ENCODE results near the gene PRKD2.
"Not testable (repeated sequence)": the region's sequence is repeated elsewhere in the genome, so short reads cannot be mapped to it uniquely, and the experiment has no call there.

Gene PRKD2

GRCh38 chr19:46717034-46717715, at the start of gene PRKD2:
PRKD2 (minus strand) TSS chr19:46717114; CDS start chr19:46716370, 744 bp downstream.
- FAIRE-seq (peak; percentile 62), DNase-seq (ENCODE audit: insufficient read length, low spot score) (peak; percentile 91)

- FAIRE-seq (no peak), DNase-seq (ENCODE audit: insufficient read length, low spot score) (no peak)
Observed at GRCh38 chr19:46764817-46765291, 47.9 kb upstream of the PRKD2 start.

DNA sequence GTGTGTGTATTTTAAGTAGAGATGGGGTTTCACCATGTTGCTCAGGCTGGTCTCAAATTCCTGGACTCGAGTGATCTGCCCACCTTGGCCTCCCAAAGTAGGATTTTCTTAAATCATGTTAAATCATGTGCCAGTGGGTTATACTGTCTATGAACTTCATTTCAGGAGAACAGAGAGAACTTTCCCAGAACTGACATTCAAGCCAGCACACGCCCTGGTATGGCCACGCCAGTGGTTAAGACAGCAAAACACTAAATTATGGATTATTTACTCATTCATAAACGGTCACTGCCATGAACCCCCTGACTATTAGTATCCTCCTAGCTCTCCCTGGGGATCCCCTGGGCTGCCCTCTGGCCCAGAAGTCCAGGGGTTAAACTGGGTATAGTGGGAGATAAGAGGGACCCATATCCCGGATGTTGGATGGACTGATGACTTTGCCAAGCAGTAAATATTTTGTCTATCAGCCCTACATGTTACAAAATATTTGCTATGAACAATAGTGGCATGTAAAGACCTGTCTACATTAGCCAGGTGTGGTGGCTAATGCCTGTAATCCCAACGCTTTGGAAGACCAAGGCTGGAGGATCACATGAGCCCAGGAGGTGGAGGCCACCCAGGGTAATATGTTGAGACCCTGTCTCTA, 45.5 kb upstream of the PRKD2 start:
- FAIRE-seq (no peak), DNase-seq (ENCODE audit: insufficient read length, low spot score) (no peak)

DNA sequence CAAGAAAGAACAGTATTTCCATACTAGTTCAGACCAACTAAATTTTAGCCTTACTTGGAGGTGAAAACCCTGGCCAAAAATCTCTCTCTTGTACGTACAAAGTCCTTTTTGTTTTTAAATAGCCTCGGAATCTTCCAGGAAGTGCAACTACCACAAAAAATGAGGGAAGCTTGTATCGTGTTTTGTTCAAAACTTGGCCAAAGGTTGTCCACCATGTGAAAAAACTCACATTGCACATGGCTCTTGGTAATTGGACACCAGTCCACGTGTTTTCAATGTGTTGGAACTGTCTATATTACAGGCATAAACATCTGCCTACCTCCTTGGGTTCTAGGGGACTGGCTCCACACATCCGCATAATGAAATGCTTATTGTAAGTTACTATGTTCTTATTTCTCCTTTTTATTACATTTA, 44.5 kb upstream of the PRKD2 start:
- DNase-seq (ENCODE audit: insufficient read length, low spot score) (no peak), FAIRE-seq (no peak)

- not testable (repeated sequence) for FAIRE-seq; DNase-seq (ENCODE audit: insufficient read length, low spot score)
Observed at GRCh38 chr19:46760897-46761296, 44.0 kb upstream of the PRKD2 start.

DNA sequence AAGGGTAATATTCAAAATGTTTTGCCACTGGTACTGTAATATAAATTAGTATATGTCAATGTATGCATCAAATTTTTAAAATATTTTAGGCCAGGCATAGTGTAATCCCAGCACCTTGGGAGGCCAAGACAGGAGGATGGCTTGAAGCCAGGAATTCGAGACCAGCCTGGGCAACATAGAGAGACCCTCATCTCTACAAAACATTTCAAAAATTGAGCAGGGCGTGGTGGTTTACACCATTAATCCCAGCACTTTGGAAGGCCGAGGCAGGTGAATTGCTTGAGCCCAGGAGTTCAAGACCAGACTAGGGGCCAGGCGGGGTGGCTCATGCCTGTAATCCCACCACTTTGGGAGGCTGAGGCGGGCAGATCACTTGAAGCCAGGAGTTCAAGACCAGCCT, 43.4 kb upstream of the PRKD2 start:
- FAIRE-seq (no peak), DNase-seq (ENCODE audit: insufficient read length, low spot score) (no peak)

DNA sequence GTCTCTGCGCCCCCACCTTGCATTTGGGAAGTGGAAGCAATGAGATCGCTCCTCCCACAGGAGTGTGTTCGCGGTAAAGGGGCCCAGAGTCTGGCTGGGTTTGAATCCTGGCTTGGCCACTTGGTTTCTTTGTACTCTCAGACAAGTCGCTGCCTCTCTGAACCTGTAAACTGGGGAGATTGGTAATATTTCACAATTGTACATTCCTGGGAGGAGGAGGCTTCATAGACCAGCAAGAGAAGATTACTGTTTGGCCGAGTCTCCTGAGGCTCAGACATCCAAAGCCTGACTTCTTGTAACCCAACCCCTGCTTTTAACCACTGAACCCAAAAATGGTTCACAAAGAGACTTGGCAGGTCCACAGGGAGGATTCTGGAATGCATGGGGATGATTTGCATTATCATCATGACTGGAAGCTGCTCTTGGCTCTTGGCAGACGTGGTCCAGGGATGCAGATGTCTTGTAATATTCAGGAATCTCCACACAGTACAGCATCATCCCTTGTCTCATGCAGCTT, 43.0 kb upstream of the PRKD2 start:
- DNase-seq (ENCODE audit: insufficient read length, low spot score) (no peak), FAIRE-seq (no peak)

DNA sequence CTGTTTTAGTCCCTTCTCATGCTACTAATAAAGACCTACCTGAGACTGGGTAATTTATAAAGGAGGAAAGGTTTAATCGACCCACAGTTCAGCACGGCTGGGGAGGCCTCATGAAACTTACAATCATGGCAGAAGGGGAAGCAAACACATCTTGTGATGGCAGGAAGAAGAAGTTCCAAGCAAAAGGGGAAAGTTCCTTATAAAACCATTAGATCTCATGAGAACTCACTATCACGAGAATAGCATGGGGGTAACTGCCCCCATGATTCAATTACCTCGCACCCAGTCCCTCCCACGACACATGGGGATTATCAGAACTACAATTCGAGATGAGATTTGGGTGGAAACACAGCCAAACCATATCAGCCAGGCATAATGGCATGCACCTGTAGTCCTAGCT, 42.3 kb upstream of the PRKD2 start:
- no peak for DNase-seq (ENCODE audit: insufficient read length, low spot score)
- no peak for FAIRE-seq

DNA sequence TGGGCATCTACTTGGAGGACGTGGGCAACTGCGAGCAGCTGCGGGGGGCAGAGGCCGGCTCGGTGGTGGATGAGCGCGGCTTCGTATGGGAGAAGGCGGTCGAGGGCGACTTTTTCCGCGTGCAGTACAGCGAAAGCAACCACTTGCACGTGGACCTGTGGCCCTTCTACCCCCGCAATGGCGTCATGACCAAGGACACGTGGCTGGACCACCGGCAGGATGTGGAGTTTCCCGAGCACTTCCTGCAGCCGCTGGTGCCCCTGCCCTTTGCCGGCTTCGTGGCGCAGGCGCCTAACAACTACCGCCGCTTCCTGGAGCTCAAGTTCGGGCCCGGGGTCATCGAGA, 39.6 kb upstream of the PRKD2 start:
- FAIRE-seq (no peak), DNase-seq (ENCODE audit: insufficient read length, low spot score) (no peak)

- DNase-seq (ENCODE audit: insufficient read length, low spot score) (no peak), FAIRE-seq (no peak)
Observed at GRCh38 chr19:46755853-46756543, 39.1 kb upstream of the PRKD2 start.

GRCh38 chr19:46755077-46755852, 38.4 kb upstream of the PRKD2 start:
- FAIRE-seq (no peak), DNase-seq (ENCODE audit: insufficient read length, low spot score) (no peak)

DNA sequence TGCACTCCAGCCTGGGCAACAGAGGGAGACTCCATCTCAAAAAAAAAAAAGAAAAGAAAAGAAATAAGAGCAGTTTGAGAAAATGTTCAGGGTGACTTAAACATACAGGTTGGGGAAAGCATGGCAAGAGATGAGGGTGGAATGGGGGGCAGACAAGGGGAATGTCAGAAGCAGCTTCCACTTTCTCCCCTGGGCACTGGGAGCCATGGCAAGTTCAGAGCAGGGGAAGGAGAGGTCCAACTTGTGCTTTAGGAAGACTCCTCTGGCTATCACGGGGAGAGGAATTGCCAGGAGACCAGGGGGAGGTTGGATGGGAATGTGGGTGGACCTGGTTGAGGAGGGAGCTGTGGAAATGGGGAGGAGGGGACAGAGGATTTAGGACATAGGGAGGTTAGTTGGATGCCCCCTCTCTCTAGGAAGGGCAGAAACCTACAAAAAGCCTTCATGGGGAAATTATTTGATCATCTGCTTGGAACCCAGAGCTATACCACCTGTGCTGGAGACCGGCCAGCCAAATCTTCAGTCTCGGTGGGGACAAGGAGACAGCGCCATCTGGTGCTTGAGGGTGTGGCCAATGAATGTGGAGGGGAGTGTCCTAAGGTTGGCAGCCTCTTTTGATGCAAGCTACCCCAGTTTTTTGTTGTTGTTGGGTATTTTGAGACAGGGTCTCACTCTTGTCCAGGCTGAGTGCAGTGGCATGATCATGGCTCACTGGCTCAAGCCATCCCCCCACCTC, 36.7 kb upstream of the PRKD2 start:
- FAIRE-seq (no peak), DNase-seq (ENCODE audit: insufficient read length, low spot score) (no peak)

DNA sequence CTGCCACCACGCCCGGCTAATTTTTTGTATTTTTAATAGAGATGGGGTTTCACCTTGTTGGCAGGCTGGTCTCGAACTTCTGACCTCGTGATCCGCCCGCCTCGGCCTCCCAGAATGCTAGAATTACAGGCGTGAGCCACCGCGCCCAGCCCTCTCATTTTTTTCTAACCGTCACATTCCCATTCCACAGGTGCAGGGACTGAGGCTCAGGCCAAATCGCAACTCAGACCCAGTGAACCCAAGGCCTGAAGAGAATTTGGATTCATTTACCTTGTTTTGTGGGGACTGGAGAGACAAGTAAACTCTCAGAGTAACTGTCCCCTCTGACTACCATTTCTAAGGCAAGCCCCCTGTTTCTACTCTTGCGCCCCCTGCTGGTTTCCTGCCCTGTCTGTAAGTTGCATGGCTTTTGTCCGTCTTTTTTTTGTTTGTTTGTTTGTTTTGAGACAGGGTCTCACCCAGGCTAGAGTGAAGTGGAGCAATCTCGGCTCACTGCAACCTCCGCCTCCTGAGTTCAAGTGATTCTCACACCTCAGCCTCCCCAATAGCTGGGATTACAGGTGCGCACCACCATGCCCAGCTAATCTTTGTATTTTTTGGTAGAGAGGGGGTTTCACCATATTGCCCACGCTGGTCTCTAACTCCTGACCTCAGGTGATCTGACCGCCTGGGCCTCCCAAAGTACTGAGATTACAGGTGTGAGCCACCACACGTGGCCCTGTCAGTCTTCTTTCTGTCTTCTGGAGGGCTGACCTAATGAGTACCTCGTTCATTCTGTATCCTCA, 31.6 kb upstream of the PRKD2 start:
- DNase-seq (ENCODE audit: insufficient read length, low spot score) (peak; percentile 58), FAIRE-seq (no peak)

DNA sequence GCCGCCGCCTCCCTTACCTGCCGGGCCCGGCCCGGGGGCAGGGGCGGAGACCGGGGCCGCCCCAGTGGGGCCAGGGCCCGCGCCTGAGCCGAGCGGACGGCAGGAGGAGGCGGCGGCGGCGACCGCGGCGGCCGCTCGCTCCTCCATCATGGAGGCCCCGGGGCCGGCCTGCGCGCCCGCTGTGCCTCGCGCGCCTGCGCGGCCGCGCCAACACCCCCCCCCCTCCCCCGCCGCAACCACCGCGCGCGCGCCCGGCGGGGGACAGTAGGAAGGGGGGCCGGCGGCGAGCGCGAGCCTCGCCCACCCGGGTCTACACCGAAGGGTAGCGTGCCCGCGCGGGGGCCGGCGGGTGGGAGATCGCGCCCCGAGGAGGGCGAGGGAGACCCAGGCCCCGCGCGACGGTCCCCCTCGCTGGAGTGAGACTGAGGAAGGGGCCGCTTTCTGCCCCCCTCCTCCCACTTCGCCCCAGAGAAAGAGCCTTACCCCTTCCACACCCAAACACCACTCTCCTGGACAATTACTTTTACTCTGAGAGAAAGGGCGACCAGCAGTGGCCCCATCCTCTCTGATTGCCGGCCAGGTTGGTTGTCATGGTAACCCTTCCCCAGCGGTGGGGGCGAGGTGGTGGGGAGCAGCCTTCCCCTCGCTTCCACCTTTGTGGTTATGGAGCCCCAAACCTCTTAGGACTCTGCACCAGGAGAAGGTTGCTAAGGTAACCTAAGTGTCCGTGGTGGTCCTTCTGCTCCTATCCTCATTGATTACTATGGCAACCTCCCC, 29.6 kb upstream of the PRKD2 start, which contains the start of gene STRN4:
STRN4 (minus strand) TSS at position 170 of the 777 bp plus-strand sequence; CDS start at position 150, 20 bp downstream.
- peak; percentile 74 for DNase-seq (ENCODE audit: insufficient read length, low spot score)
- FAIRE-seq = no peak

DNA sequence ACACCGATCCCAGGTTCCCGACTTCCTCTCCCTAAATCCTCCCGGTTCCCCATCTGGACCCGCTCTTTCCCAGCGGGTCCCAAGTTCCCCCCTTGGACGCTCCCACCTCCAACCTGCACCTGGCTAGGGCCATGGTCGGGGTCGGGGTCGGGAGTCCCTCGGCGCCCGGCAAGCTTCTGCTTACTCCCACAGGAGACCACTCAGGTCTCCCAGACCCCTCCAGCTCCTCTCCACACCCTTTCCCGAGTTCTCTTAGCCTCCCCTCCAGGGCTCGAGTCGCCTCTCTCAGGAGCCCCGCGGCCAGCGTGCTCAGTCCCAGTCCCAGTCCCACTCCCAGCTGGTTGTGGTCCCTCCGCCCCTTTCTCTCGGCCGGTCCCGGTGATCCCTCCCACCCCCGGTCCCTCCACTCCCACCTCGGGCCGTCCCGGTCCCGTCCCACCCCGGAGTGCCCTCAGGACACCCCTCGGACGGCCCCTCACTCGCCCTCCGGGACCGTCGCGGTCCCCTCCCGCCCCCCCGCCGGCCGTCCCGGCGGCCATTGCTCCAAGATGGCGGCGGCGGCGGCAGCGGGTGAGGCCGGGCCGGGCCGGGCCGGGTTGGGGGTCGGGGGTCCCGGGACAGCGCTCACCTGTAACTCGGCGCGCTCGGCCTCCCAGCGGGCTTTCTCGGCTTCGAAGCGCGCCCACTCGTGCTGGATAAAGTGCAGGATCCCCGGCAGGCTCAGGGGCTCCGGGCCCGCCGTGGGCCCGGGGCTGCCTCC, 28.8 kb upstream of the PRKD2 start, which contains the start of gene FKRP:
FKRP (plus strand) TSS at position 537 of the 760 bp plus-strand sequence. CDS start 9,394 bp downstream, outside the sequence.
- no peak for FAIRE-seq
- DNase-seq (ENCODE audit: insufficient read length, low spot score) = no peak

GRCh38 chr19:46745030-46745429, 28.1 kb upstream of the PRKD2 start:
- DNase-seq (ENCODE audit: insufficient read length, low spot score) = no peak
- no peak for FAIRE-seq

DNA sequence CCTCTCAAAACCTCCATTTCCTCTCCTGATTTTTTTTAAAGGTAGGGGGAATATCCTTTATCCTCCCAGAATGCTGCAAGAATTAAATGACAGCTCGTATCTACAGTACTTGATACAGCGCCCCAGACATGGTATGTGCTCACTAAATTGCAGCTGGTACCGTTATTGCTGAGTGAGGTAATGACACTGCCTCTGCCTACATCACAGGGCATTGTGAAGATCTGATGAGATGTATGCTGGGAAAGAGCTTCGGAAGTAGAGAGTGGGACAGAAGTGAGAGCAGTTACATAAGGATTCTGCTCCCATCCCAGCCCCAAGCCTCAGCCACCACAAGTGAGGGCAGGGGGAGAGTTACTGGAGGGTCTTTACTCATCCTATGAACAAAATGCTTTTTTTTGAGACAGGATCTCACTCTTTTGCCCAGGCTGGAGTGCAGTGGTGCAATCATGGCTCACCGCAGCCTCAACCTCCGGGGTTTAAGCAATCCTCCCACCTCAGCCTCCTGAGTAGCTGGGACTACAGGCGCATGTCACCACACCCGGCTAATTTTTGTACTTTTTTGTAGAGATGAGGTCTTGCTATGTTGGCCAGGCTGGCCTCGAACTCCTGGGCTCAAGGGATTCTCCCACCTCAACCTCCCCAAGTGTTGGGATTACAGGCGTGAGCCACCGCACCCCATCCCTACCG, 27.2 kb upstream of the PRKD2 start:
- FAIRE-seq (no peak), DNase-seq (ENCODE audit: insufficient read length, low spot score) (no peak)
